Esophagus muscularis mucosa (tissue), 4 donors: ENCODE data around the gene SATB1. TPM values are rescaled to one million over a fixed set of nuclear protein-coding genes. Genes with fewer than 3 reads are reported as not detected.

Experiments used
- DNase-seq: peaks from one replicate; pipeline ENCODE4 v3.0.0-alpha.2; 2017; ENCODE audit errors: extremely low spot score
- H3K27ac ChIP-seq, 4 donors: fragments of 200-600 bp; sonication (generic); replicated peaks in 1 of 4; 1 replicate in 3 of 4; 2 replicates in 1 of 4; pipeline ENCODE4 v1.5.1; 2016 to 2019; ENCODE audit warnings: mild to moderate bottlenecking in 1 of 4
- H3K27me3 ChIP-seq, 4 donors: fragments of 200-600 bp; sonication (generic); one replicate each; pipeline versions ENCODE4 v1.5.1 to v1.6.0; 2016 to 2019
- H3K36me3 ChIP-seq, 4 donors: fragments of 200-600 bp; sonication (generic); one replicate each; pipeline ENCODE4 v1.5.1; 2016 to 2019
- H3K4me1 ChIP-seq, 4 donors: fragments of 200-600 bp; sonication (generic); one replicate each; pipeline ENCODE4 v1.5.1; 2016 to 2019
- H3K4me3 ChIP-seq, 4 donors: fragments of 200-600 bp; sonication (generic); 1 replicate in 2 of 4; 2 replicates in 2 of 4; pipeline ENCODE4 v1.5.1; 2016 to 2019; ENCODE audit warnings: mild to moderate bottlenecking in 4 of 4, moderate library complexity in 1 of 4
- H3K9me3 ChIP-seq, 4 donors: fragments of 200-600 bp; sonication (generic); 1 replicate in 3 of 4; 2 replicates in 1 of 4; pipeline ENCODE4 v1.5.1; 2016 to 2019
- CTCF ChIP-seq, 3 experiments: fragments of 200-600 bp in 2 of 3; fragments of 450-650 bp in 1 of 3; sonication (generic) in 2 of 3; IDR thresholded peaks; one replicate each; pipeline ENCODE4 v1.5.1; 2017 to 2019; ENCODE audit warnings: antibody characterized with exemption in 3 of 3, mild to moderate bottlenecking in 2 of 3, moderate library complexity in 1 of 3
- EP300 ChIP-seq: sonication (generic); formaldehyde crosslinking; IDR thresholded peaks from one replicate; pipeline ENCODE4 v1.6.1; 2017; ENCODE audit warnings: antibody characterized with exemption
- POLR2A ChIP-seq: fragments of 450-650 bp; IDR thresholded peaks from one replicate; pipeline ENCODE4 v1.6.1; 2017; ENCODE audit warnings: antibody characterized with exemption, moderate library complexity, mild to moderate bottlenecking, low read depth
- POLR2AphosphoS5 ChIP-seq, 2 donors: sonication (generic); formaldehyde crosslinking; IDR thresholded peaks; one replicate each; pipeline ENCODE4 v1.6.1; 2017; ENCODE audit warnings: antibody characterized with exemption in 2 of 2
- WGBS: methylation state at CpG from one replicate; pipeline ENCODE4 v1.1.5; 2018; 5-methylcytosine and 5-hydroxymethylcytosine counted together
- intact Hi-C: fragments of 100-400 bp; cut with DNase I; formaldehyde crosslinking; loops from one replicate; pipeline ENCODE4 v1.15.1; 2023
- total RNA-seq, 4 donors: library from RNA; depleted of rRNA; stranded (reverse); fragments of >200 nt; gene quantifications; one replicate each; pipeline versions ENCODE4 v1.1.0 to v1.2.1, GENCODE V29; 2016

Gene SATB1
- total RNA-seq, 4 donors from 2014 or later: 38.1 to 87.4 (median 57.1) TPM

DNA sequence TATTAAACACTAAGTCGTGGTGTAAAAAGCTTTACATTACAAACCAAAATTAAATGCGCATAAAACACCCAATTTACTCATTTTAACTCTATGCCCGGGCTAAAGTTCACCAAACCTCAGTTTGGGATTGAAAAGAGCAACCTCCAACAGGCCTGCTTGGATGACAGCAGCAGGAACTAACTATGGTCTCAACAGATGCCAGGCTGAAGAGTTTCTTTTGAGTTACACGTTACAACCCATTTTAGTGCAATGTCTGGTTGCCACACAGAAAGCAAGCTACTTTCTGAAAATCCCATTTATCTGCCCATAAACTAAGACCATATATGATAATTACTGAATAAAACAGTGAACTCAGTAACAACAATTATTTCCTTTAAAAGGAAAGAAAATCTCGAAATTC is 2.2 kb downstream of the SATB1 start:
- H3K4me1 ChIP-seq: peaks cover 5 to 47% (median 44%) of the 10 kb centered on the region in 4 donors
- no peaks in the 10 kb centered on the region for H3K27me3 ChIP-seq
- peak overlapping the region in 3 of 4 donors; percentile 6 to 94 (median 90) for H3K27ac ChIP-seq
- TF ChIP-seq POLR2AphosphoS5 (IDR thresholded peaks at IDR 0.05) (no peak), POLR2A (no peak), CTCF (IDR thresholded peaks at IDR 0.05) (no peak), EP300 (no peak)
- H3K9me3 ChIP-seq: no peaks in the 10 kb centered on the region
- no peak for DNase-seq
- peak overlapping the region; percentile 86 to 94 (median 90) for H3K4me3 ChIP-seq
- 44% methylated on average over 5 of the region's 5 CpGs for WGBS
- peaks cover 0 to 10% (median 2%) of the 10 kb centered on the region in 4 donors for H3K36me3 ChIP-seq
- intact Hi-C loops: loop anchor here (2.0 kb wide), 1 partner anchor 22 kb away; no protein-coding TSS in a partner anchor

DNA sequence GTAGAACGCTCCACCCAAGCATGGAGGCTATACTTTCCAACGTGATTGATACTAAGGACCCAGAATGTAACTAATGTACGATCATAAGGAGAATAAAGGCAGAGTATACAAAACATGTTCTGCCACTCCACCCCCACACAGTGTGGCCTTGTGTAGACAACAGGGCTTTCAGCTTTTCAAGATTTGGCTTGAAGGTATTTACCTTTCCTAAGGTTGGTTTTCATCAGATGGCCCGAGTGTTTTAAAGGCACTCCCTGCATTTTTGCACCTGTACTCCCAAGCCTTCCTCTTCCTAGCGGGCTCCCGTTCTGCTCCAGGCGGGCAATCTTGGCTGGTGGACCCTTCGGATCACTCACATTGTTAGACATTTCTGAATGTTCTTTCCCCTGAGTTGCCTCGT is 4.6 kb downstream of the SATB1 start:
- no peak overlapping the region for H3K27ac ChIP-seq
- WGBS: 93% methylated on average over 9 of the region's 9 CpGs
- no peak for DNase-seq

DNA sequence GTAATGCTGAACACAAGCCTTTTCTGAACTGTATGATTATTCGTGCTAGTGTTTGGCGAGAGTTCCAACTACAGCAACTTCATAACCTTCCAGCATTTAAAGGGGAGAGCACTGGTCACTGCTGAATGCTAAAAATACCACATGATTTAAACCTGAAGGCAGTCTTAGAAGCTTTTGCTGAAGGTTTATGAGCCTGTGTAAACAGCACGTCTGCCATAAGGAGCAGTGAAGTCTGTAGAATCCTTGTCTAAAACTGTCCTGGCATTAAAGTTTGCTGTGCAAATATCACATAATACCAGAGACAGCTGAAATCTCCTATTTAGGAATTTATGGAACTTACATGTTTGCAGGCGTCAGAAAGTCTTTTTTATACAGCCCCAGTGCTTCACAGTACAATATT is 5.9 kb downstream of the SATB1 start:
- Histone ChIP-seq H3K4me3 (peak overlapping the region in 1 of 4 donors; percentile 2), H3K4me1 (peaks cover 5 to 38% (median 35%) of the 10 kb centered on the region in 4 donors), H3K36me3 (peaks cover 0 to 43% (median 28%) of the 10 kb centered on the region in 4 donors), H3K9me3 (no peaks in the 10 kb centered on the region), H3K27ac (peak overlapping the region in 3 of 4 donors; percentile 11 to 29 (median 22)), H3K27me3 (no peaks in the 10 kb centered on the region)
- DNase-seq: no peak
- TF ChIP-seq POLR2A: no peak
- no peak for TF ChIP-seq EP300
- no peak for TF ChIP-seq POLR2AphosphoS5 (IDR thresholded peaks at IDR 0.05)
- 42% methylated on average over 4 of the region's 4 CpGs for WGBS
- intact Hi-C loops: no loop called here

More for the DNA sequence above, 4.6 kb downstream of the SATB1 start:
- no peak for TF ChIP-seq EP300
- TF ChIP-seq POLR2A: no peak
- no peak for TF ChIP-seq CTCF (IDR thresholded peaks at IDR 0.05)
- no peak for TF ChIP-seq POLR2AphosphoS5 (IDR thresholded peaks at IDR 0.05)
- H3K4me1 ChIP-seq: peaks cover 5 to 38% (median 35%) of the 10 kb centered on the region in 4 donors
- H3K36me3 ChIP-seq: peaks cover 0 to 30% (median 17%) of the 10 kb centered on the region in 4 donors
- H3K9me3 ChIP-seq: no peaks in the 10 kb centered on the region
- no peaks in the 10 kb centered on the region for H3K27me3 ChIP-seq
- no peak overlapping the region for H3K4me3 ChIP-seq
- intact Hi-C loops: no loop called here

GRCh38 chr3:18417904-18418572 is 7.1 kb downstream of the SATB1 start:
- 89% methylated on average over 10 of the region's 10 CpGs for WGBS
- Histone ChIP-seq H3K4me3 (no peak overlapping the region), H3K27ac (no peak overlapping the region), H3K36me3 (peaks cover 0 to 50% (median 33%) of the 10 kb centered on the region in 4 donors), H3K9me3 (no peaks in the 10 kb centered on the region), H3K4me1 (peaks cover 5 to 35% (median 32%) of the 10 kb centered on the region in 4 donors), H3K27me3 (no peaks in the 10 kb centered on the region)
- no peak for DNase-seq
- no peak for TF ChIP-seq EP300
- TF ChIP-seq CTCF (IDR thresholded peaks at IDR 0.05): no peak
- no peak for TF ChIP-seq POLR2A
- TF ChIP-seq POLR2AphosphoS5 (IDR thresholded peaks at IDR 0.05): no peak
- intact Hi-C loops: no loop called here

GRCh38 chr3:18416332-18416731 is 8.8 kb downstream of the SATB1 start:
- Histone ChIP-seq H3K9me3 (no peaks in the 10 kb centered on the region), H3K27me3 (no peaks in the 10 kb centered on the region), H3K4me1 (peaks cover 5 to 22% (median 20%) of the 10 kb centered on the region in 4 donors), H3K4me3 (no peak overlapping the region), H3K27ac (no peak overlapping the region), H3K36me3 (peaks cover 0 to 58% (median 35%) of the 10 kb centered on the region in 4 donors)
- intact Hi-C loops: no loop called here
- no peak for TF ChIP-seq POLR2A
- no peak for TF ChIP-seq EP300
- DNase-seq: no peak
- WGBS: 83% methylated on average over 3 of the region's 3 CpGs
